ENCODE results near the gene MSH5. TPM values are rescaled to one million over a fixed set of nuclear protein-coding genes. Genes with fewer than 3 reads are reported as not detected.
"Not testable (repeated sequence)": the region's sequence is repeated elsewhere in the genome, so short reads cannot be mapped to it uniquely, and the experiment has no call there.

The MSH5 gene
- total RNA-seq, 2 donors from 2014 or later, result 78.9 to 82.6 TPM

- Mint-ChIP-seq H3K27me3 (no peaks in the 10 kb centered on the region), H3K36me3 (ENCODE audit: low read depth) (peaks cover 76% of the 10 kb centered on the region), H3K9me3 (no peaks in the 10 kb centered on the region), H3K27ac (peak overlapping the region; percentile 71), H3K4me1 (peaks cover 20% of the 10 kb centered on the region), H3K4me3 (peak overlapping the region; percentile 72)
- no peak for ATAC-seq (replicated peaks)
These were observed 57.2 kb downstream of the MSH5 start for GRCh38 chr6:31796993-31797385.

GRCh38 chr6:31797588-31797987 is 57.8 kb downstream of the MSH5 start:
- Mint-ChIP-seq H3K4me1 (peaks cover 20% of the 10 kb centered on the region), H3K27ac (peak overlapping the region; percentile 71), H3K9me3 (no peaks in the 10 kb centered on the region), H3K4me3 (peak overlapping the region; percentile 72), H3K36me3 (ENCODE audit: low read depth) (peaks cover 76% of the 10 kb centered on the region), H3K27me3 (no peaks in the 10 kb centered on the region)
- ATAC-seq (replicated peaks), result no peak

- H3K4me1 Mint-ChIP-seq, result peaks cover 9% of the 10 kb centered on the region
- H3K4me3 Mint-ChIP-seq, result no peak overlapping the region
- no peak overlapping the region for H3K27ac Mint-ChIP-seq
- H3K9me3 Mint-ChIP-seq, result no peaks in the 10 kb centered on the region
- no peaks in the 10 kb centered on the region for H3K27me3 Mint-ChIP-seq
- peaks cover 82% of the 10 kb centered on the region for H3K36me3 Mint-ChIP-seq (ENCODE audit: low read depth)
- no peak for ATAC-seq (replicated peaks)
These were observed 60.0 kb downstream of the MSH5 start for GRCh38 chr6:31799781-31800180.

GRCh38 chr6:31801031-31801927 is 61.5 kb downstream of the MSH5 start:
- not testable (repeated sequence) for ATAC-seq (replicated peaks)

GRCh38 chr6:31805939-31806469 is 66.2 kb downstream of the MSH5 start:
- H3K4me3 Mint-ChIP-seq, result peak overlapping the region; percentile 92
- H3K27ac Mint-ChIP-seq, result peak overlapping the region; percentile 91
- no peaks in the 10 kb centered on the region for H3K27me3 Mint-ChIP-seq
- H3K36me3 Mint-ChIP-seq (ENCODE audit: low read depth), result peaks cover 62% of the 10 kb centered on the region
- ATAC-seq (replicated peaks), result peak; percentile 15
- peaks cover 3% of the 10 kb centered on the region for H3K4me1 Mint-ChIP-seq
- no peaks in the 10 kb centered on the region for H3K9me3 Mint-ChIP-seq

More at GRCh38 chr6:31801031-31801927, 61.5 kb downstream of the MSH5 start:
- not testable (repeated sequence) for H3K27ac Mint-ChIP-seq, H3K9me3 Mint-ChIP-seq, H3K4me3 Mint-ChIP-seq, H3K4me1 Mint-ChIP-seq, H3K27me3 Mint-ChIP-seq
- H3K36me3 Mint-ChIP-seq (ENCODE audit: low read depth), result peaks cover 88% of the 10 kb centered on the region

- H3K27me3 Mint-ChIP-seq, result no peaks in the 10 kb centered on the region
- H3K4me1 Mint-ChIP-seq, result peaks cover 3% of the 10 kb centered on the region
- peak; percentile 99 for ATAC-seq (replicated peaks)
- peak within 1 kb of the TSS; percentile 91 for H3K27ac Mint-ChIP-seq
- H3K36me3 Mint-ChIP-seq (ENCODE audit: low read depth), result peaks cover 55% of the 10 kb centered on the region
- H3K9me3 Mint-ChIP-seq, result no peaks in the 10 kb centered on the region
- peak within 1 kb of the TSS; percentile 92 for H3K4me3 Mint-ChIP-seq
These were observed 66.9 kb downstream of the MSH5 start, which contains the start of gene LSM2 for GRCh38 chr6:31806470-31807272. LSM2 (minus strand) TSS chr6:31806966; CDS start chr6:31806757, 209 bp downstream.

GRCh38 chr6:31808599-31808998 is 68.8 kb downstream of the MSH5 start:
- not testable (repeated sequence) for H3K4me3 Mint-ChIP-seq; ATAC-seq (replicated peaks); H3K27ac Mint-ChIP-seq; H3K9me3 Mint-ChIP-seq; H3K27me3 Mint-ChIP-seq
- Mint-ChIP-seq H3K4me1 (peaks cover 13% of the 10 kb centered on the region), H3K36me3 (ENCODE audit: low read depth) (peaks cover 51% of the 10 kb centered on the region)

GRCh38 chr6:31811645-31812044 is 71.8 kb downstream of the MSH5 start:
- no peaks in the 10 kb centered on the region for H3K9me3 Mint-ChIP-seq
- no peak for ATAC-seq (replicated peaks)
- H3K27me3 Mint-ChIP-seq, result no peaks in the 10 kb centered on the region
- H3K27ac Mint-ChIP-seq, result peak overlapping the region; percentile 99
- peaks cover 31% of the 10 kb centered on the region for H3K36me3 Mint-ChIP-seq (ENCODE audit: low read depth)
- H3K4me1 Mint-ChIP-seq, result peaks cover 13% of the 10 kb centered on the region
- H3K4me3 Mint-ChIP-seq, result peak overlapping the region; percentile 92

Other genes with a start within 250 kb of the MSH5 start
- gene MICB, start 241.9 kb upstream of the MSH5 start, total RNA-seq, result 10 to 100 TPM; 25.8 to 34.3 TPM
- not detected for gene MCCD1, start 211.0 kb upstream of the MSH5 start, total RNA-seq
- 100 to 1,000 TPM; 558 to 568 TPM for gene DDX39B, start 198.0 kb upstream of the MSH5 start, total RNA-seq
- 1 to 10 TPM; 2.1 to 2.4 TPM for gene ATP6V1G2, start 193.4 kb upstream of the MSH5 start, total RNA-seq
- 10 to 100 TPM; 14.1 to 29.8 TPM for gene NFKBIL1, start 192.4 kb upstream of the MSH5 start, total RNA-seq
- 100 to 1,000 TPM; 163 to 567 TPM for gene LTA, start 167.7 kb upstream of the MSH5 start, total RNA-seq
- 100 to 1,000 TPM in 1 of 2 donors, 10 to 100 TPM in 1; 69.5 to 199 TPM for gene TNF, start 164.4 kb upstream of the MSH5 start, total RNA-seq
- gene LTB, start 157.6 kb upstream of the MSH5 start, total RNA-seq, result 100 to 1,000 TPM; 269 to 395 TPM
- gene LST1, start 153.7 kb upstream of the MSH5 start, total RNA-seq, result 10 to 100 TPM in 1 of 2 donors, 1 to 10 TPM in 1; 8.1 to 28.7 TPM
- gene NCR3, start 147.0 kb upstream of the MSH5 start, total RNA-seq, result 10 to 100 TPM; 25.4 to 28.6 TPM
- 10 to 100 TPM in 1 of 2 donors, 1 to 10 TPM in 1; 9.1 to 15.5 TPM for gene AIF1, start 124.8 kb upstream of the MSH5 start, total RNA-seq
- 100 to 1,000 TPM; 226 to 237 TPM for gene PRRC2A, start 119.3 kb upstream of the MSH5 start, total RNA-seq
- gene BAG6, start 87.3 kb upstream of the MSH5 start, total RNA-seq, result 100 to 1,000 TPM; 298 to 383 TPM
- 1 to 10 TPM in 1 of 2 donors, under 1 TPM in 1; 0.76 to 1.3 TPM for gene APOM, start 84.1 kb upstream of the MSH5 start, total RNA-seq
- 10 to 100 TPM; 16.2 to 21.0 TPM for gene C6orf47, start 79.2 kb upstream of the MSH5 start, total RNA-seq
- gene GPANK1, start 75.0 kb upstream of the MSH5 start, total RNA-seq, result 10 to 100 TPM; 30.1 to 39.0 TPM
- 100 to 1,000 TPM; 204 to 245 TPM for gene CSNK2B, start 73.9 kb upstream of the MSH5 start, total RNA-seq
- 10 to 100 TPM; 25.3 to 28.1 TPM for gene LY6G5B, start 70.0 kb upstream of the MSH5 start, total RNA-seq
- 1 to 10 TPM; 2.2 to 5.0 TPM for gene LY6G5C, start 58.9 kb upstream of the MSH5 start, total RNA-seq
- 10 to 100 TPM; 31.4 to 31.7 TPM for gene ABHD16A, start 36.7 kb upstream of the MSH5 start, total RNA-seq
- gene LY6G6F, start 33.1 kb upstream of the MSH5 start, total RNA-seq, result not detected
- gene LY6G6D, start 24.7 kb upstream of the MSH5 start, total RNA-seq, result not detected
- under 1 TPM in 1 of 2 donors, not detected in 1; 0.64 TPM for gene LY6G6C, start 18.3 kb upstream of the MSH5 start, total RNA-seq
- not detected for gene MPIG6B, start 16.6 kb upstream of the MSH5 start, total RNA-seq
- gene DDAH2, start 10.7 kb upstream of the MSH5 start, total RNA-seq, result 10 to 100 TPM in 1 of 2 donors, 1 to 10 TPM in 1; 9.4 to 23.8 TPM
- gene CLIC1, start 3.5 kb upstream of the MSH5 start, total RNA-seq, result 100 to 1,000 TPM; 406 to 482 TPM
- 10 to 100 TPM; 12.1 to 18.9 TPM for gene SAPCD1, start 22.7 kb downstream of the MSH5 start, total RNA-seq
- 1 to 10 TPM; 2.9 to 4.2 TPM for gene VWA7, start 37.3 kb downstream of the MSH5 start, total RNA-seq
- 100 to 1,000 TPM in 1 of 2 donors, 10 to 100 TPM in 1; 75.3 to 134 TPM for gene VARS1, start 55.7 kb downstream of the MSH5 start, total RNA-seq
- gene LSM2, start 67.0 kb downstream of the MSH5 start, total RNA-seq, result 100 to 1,000 TPM in 1 of 2 donors, 10 to 100 TPM in 1; 92.5 to 139 TPM
- 1 to 10 TPM; 2.7 to 2.9 TPM for gene HSPA1L, start 75.3 kb downstream of the MSH5 start, total RNA-seq
- 100 to 1,000 TPM; 124 to 189 TPM for gene HSPA1A, start 75.5 kb downstream of the MSH5 start, total RNA-seq
- 100 to 1,000 TPM in 1 of 2 donors, 10 to 100 TPM in 1; 78.4 to 118 TPM for gene HSPA1B, start 87.7 kb downstream of the MSH5 start, total RNA-seq
- gene NEU1, start 122.8 kb downstream of the MSH5 start, total RNA-seq, result 10 to 100 TPM; 19.3 to 22.3 TPM
- gene SLC44A4, start 139.0 kb downstream of the MSH5 start, total RNA-seq, result under 1 TPM in 1 of 2 donors, not detected in 1; 0.39 TPM
- 10 to 100 TPM; 41.2 to 55.3 TPM for gene EHMT2, start 157.7 kb downstream of the MSH5 start, total RNA-seq
- gene ZBTB12, start 162.1 kb downstream of the MSH5 start, total RNA-seq, result 1 to 10 TPM; 1.6 to 3.0 TPM
- gene C2, start 187.7 kb downstream of the MSH5 start, total RNA-seq, result 1 to 10 TPM in 1 of 2 donors, under 1 TPM in 1; 0.58 to 4.7 TPM
- gene CFB, start 206.1 kb downstream of the MSH5 start, total RNA-seq, result 1 to 10 TPM in 1 of 2 donors, not detected in 1; 1.5 TPM
- gene NELFE, start 219.0 kb downstream of the MSH5 start, total RNA-seq, result 10 to 100 TPM; 50.3 to 63.6 TPM
- 10 to 100 TPM; 86.5 to 92.9 TPM for gene SKIC2, start 219.2 kb downstream of the MSH5 start, total RNA-seq
- 10 to 100 TPM; 14.9 to 16.9 TPM for gene DXO, start 232.1 kb downstream of the MSH5 start, total RNA-seq
- gene C4A, start 242.1 kb downstream of the MSH5 start, total RNA-seq, result 1 to 10 TPM; 6.5 to 6.9 TPM